Prostate gland (tissue), 2 donors: ENCODE results near the gene ITGB7. TPM values are rescaled to one million over a fixed set of nuclear protein-coding genes. Genes with fewer than 3 reads are reported as not detected.

Source experiments
- DNase-seq: peaks from one replicate; pipeline ENCODE4 v3.0.0-alpha.2; 2019; ENCODE audit warnings: low spot score
- H3K27ac ChIP-seq, 2 donors: fragments of 200-600 bp; sonication (generic); 2 replicates each; pipeline ENCODE4 v1.5.1; 2017 to 2019
- H3K27me3 ChIP-seq: fragments of 200-600 bp; sonication (generic); replicated peaks from 2 replicates; pipeline ENCODE4 v1.5.1; 2019; ENCODE audit not compliant: insufficient read depth
- H3K36me3 ChIP-seq, 2 donors: fragments of 200-600 bp; sonication (generic); 1 replicate in 1 of 2; 2 replicates in 1 of 2; pipeline versions ENCODE4 v1.5.1 to v1.8.1; 2017 to 2019
- H3K4me1 ChIP-seq: fragments of 200-600 bp; sonication (generic); replicated peaks from 2 replicates; pipeline ENCODE4 v1.5.1; 2019
- H3K4me3 ChIP-seq, 2 donors: fragments of 200-600 bp; sonication (generic); 2 replicates each; pipeline ENCODE4 v1.5.1; 2017 to 2019
- H3K9me3 ChIP-seq: fragments of 200-600 bp; sonication (generic); 2 replicates; pipeline ENCODE4 v1.5.1; 2017
- POLR2A ChIP-seq: fragments of 450-650 bp; IDR thresholded peaks from one replicate; pipeline ENCODE4 v1.6.1; 2016; ENCODE audit warnings: antibody characterized with exemption, mild to moderate bottlenecking
- POLR2AphosphoS5 ChIP-seq: sonication (generic); formaldehyde crosslinking; IDR thresholded peaks from one replicate; pipeline ENCODE4 v1.6.1; 2017; ENCODE audit warnings: antibody characterized with exemption
- WGBS: methylation state at CpG from one replicate; pipeline ENCODE4 v1.1.5; 2018; 5-methylcytosine and 5-hydroxymethylcytosine counted together
- intact Hi-C: fragments of 100-400 bp; cut with DNase I; formaldehyde crosslinking; loops from one replicate; pipeline ENCODE4 v1.14.2; 2022
- total RNA-seq, 2 donors: library from RNA; depleted of rRNA; stranded (reverse); fragments of >200 nt; gene quantifications; one replicate each; pipeline ENCODE4 v1.1.0, GENCODE V29; 2016
- TF ChIP-seq, protein P1 (sequence below), 4 experiments: fragments of 200-600 bp in 2 of 4; fragments of 450-650 bp in 2 of 4; sonication (generic) in 2 of 4; IDR thresholded peaks; 1 replicate in 3 of 4; 2 replicates in 1 of 4; pipeline ENCODE4 v1.5.1; 2016 to 2019; ENCODE audit warnings: antibody characterized with exemption in 4 of 4, mild to moderate bottlenecking in 2 of 4, moderate library complexity in 2 of 4

Gene ITGB7
- total RNA-seq, 2 donors from 2014 or later = 1.2 to 1.7 TPM

- Histone ChIP-seq H3K4me1 (peaks cover 26% of the 10 kb centered on the region), H3K27me3 (no peaks in the 10 kb centered on the region), H3K27ac (peak overlapping the region; percentile 97 to 99), H3K4me3 (no peak overlapping the region), H3K36me3 (no peaks in the 10 kb centered on the region), H3K9me3 (no peaks in the 10 kb centered on the region)
- TF ChIP-seq POLR2A (no peak), POLR2AphosphoS5 (no peak)
- TF ChIP-seq, protein P1, sequence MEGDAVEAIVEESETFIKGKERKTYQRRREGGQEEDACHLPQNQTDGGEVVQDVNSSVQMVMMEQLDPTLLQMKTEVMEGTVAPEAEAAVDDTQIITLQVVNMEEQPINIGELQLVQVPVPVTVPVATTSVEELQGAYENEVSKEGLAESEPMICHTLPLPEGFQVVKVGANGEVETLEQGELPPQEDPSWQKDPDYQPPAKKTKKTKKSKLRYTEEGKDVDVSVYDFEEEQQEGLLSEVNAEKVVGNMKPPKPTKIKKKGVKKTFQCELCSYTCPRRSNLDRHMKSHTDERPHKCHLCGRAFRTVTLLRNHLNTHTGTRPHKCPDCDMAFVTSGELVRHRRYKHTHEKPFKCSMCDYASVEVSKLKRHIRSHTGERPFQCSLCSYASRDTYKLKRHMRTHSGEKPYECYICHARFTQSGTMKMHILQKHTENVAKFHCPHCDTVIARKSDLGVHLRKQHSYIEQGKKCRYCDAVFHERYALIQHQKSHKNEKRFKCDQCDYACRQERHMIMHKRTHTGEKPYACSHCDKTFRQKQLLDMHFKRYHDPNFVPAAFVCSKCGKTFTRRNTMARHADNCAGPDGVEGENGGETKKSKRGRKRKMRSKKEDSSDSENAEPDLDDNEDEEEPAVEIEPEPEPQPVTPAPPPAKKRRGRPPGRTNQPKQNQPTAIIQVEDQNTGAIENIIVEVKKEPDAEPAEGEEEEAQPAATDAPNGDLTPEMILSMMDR (IDR thresholded peaks at IDR 0.05) = no peak
- intact Hi-C loops = no loop called here
- no peak for DNase-seq
- WGBS = 52% methylated on average over 10 of the region's 10 CpGs
Measured at GRCh38 chr12:53224897-53225634, 18.0 kb upstream of the ITGB7 start.

- Histone ChIP-seq H3K36me3 (no peaks in the 10 kb centered on the region), H3K4me1 (peaks cover 26% of the 10 kb centered on the region), H3K27me3 (no peaks in the 10 kb centered on the region), H3K27ac (peak overlapping the region; percentile 97 to 99), H3K9me3 (no peaks in the 10 kb centered on the region), H3K4me3 (no peak overlapping the region)
- 22% methylated on average over 11 of the region's 11 CpGs for WGBS
- no peak for TF ChIP-seq POLR2A
- TF ChIP-seq, protein P1 (IDR thresholded peaks at IDR 0.05) = peak in 2 of 4 experiments; percentile 26 to 52
- peak; percentile 26 for TF ChIP-seq POLR2AphosphoS5
- intact Hi-C loops = no loop called here
- DNase-seq = peak; percentile 71
Measured at GRCh38 chr12:53224061-53224896, 17.2 kb upstream of the ITGB7 start.

- H3K36me3 ChIP-seq = no peaks in the 10 kb centered on the region
- peak overlapping the region; percentile 97 to 99 for H3K27ac ChIP-seq
- no peaks in the 10 kb centered on the region for H3K9me3 ChIP-seq
- DNase-seq = no peak
- WGBS = 6% methylated on average over 16 of the region's 16 CpGs
- no peaks in the 10 kb centered on the region for H3K27me3 ChIP-seq
- peaks cover 26% of the 10 kb centered on the region for H3K4me1 ChIP-seq
- intact Hi-C loops = no loop called here
- no peak overlapping the region for H3K4me3 ChIP-seq
- TF ChIP-seq POLR2A (no peak), POLR2AphosphoS5 (no peak)
- TF ChIP-seq, protein P1 (IDR thresholded peaks at IDR 0.05) = no peak
Measured at GRCh38 chr12:53223389-53224060, 16.5 kb upstream of the ITGB7 start.

DNA sequence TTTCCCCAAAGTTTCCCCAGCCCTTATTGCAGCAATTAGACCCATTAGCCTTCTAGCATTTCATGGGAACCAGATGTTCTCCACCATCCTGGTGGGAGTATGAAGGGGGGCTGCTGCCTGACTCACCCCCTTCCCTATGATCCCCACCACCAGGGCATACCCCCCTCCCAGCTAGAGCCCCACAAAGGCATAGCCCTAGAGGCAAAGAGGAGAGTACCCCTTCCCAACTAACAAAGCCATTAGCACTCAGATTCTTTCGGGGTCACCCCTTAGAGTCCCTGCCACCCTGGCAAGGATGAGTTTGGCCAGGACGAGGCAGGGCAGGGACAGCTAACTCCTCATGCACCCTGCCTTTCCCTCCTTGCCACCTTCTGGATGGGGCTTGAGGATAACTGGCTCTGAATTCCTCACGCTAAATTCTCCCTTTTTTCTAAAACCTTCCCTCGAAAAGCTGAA is 15.8 kb upstream of the ITGB7 start:
- Histone ChIP-seq H3K27me3 (no peaks in the 10 kb centered on the region), H3K9me3 (no peaks in the 10 kb centered on the region), H3K4me1 (peaks cover 31% of the 10 kb centered on the region), H3K4me3 (no peak overlapping the region), H3K36me3 (no peaks in the 10 kb centered on the region), H3K27ac (peak overlapping the region; percentile 97 to 99)
- intact Hi-C loops = no loop called here
- no peak for DNase-seq
- TF ChIP-seq POLR2AphosphoS5 (no peak), POLR2A (no peak)
- TF ChIP-seq, protein P1 (IDR thresholded peaks at IDR 0.05) = no peak
- 40% methylated on average over 4 of the region's 4 CpGs for WGBS
